HT-29 (cell line): ENCODE data around the gene ACBD7. TPM values are rescaled to one million over a fixed set of nuclear protein-coding genes. Genes with fewer than 3 reads are reported as not detected.
A peak's percentile ranks its signal among the peaks of the same experiment; 100 is the strongest.

Experiments used
- DNase-seq: peaks from one replicate; pipeline ENCODE4 v3.0.0-alpha.2; 2015; ENCODE audit warnings: low spot score
- total RNA-seq: library from RNA; depleted of rRNA; stranded (reverse); fragments of >200 nt; shearing (Covaris generic); gene quantifications from 2 replicates; pipeline ENCODE4 v1.2.3, GENCODE V29; 2014

Gene ACBD7
- total RNA-seq, 1 experiment from 2014 or later, result 7.4 TPM

DNA sequence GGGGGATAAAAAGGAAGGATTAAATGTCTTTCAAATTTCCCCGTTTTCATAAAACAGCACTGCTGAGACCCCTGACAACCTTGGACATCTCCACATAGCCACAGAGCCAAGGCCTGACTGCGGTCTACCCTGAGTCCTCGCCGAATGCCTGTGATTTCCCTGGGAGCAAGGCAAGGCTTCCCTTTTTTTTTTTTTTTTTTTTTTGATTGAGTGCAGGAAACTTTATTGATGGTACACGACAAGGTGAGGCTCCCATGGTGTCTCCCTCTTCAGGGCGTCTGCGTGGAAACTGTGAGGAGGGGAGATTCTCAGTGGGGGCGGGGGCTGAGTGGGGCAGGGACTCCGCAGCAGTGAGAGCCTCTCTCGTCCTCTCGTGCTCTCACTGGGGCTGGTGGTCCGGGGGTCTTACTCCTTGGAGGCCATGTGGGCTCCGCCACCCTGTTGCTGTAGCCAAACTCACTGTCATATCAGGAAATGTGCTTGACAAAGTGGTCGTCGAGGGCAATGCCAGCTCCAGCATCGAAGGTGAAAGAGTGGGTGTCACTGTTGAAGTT, 4.4 kb upstream of the ACBD7 start:
- no peak for DNase-seq

- DNase-seq, result no peak
These were observed 2.8 kb upstream of the ACBD7 start for GRCh38 chr10:15091418-15091817.

GRCh38 chr10:15084502-15084922, 4.1 kb downstream of the ACBD7 start:
- peak; percentile 85 for DNase-seq

DNA sequence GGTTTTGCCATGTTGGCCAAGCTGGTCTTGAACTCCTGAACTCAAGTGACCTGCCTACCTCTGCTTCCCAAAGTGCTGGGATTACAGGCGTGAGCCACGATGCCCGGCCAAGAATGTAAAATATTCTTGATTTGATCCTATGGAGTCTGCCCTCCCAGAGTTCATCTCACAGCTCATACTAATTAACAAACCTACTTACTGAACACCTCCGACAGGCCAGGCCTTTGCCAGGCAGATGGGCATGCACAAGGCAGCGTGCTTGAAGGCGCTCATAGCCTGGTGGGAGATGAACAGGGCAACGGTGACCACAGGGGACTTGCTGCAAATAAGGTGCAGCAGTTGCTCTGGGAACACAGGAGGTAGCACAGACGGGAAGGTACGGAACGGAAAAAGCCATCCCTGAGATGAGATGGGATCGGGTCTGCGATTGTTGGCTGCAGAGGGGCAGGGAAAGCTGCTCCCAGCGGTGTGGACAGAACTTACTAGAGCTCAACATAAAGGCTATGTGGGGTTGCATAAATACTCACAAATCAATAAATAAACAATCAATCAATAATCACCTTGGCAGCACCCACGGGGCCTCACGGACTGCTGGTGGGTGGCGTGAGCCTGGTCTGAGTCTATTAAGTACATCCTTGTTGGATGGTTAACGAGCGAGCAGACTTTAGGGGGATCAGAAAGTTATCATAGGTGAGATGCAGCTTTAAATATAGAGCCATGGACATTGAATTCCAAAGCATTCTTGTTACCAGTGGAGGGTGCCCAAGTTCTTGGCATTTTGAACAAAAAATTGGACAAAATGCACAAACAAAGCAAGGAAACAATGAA, 4.7 kb downstream of the ACBD7 start:
- DNase-seq, result no peak

GRCh38 chr10:15075421-15075820, 13.2 kb downstream of the ACBD7 start:
- no peak for DNase-seq

DNA sequence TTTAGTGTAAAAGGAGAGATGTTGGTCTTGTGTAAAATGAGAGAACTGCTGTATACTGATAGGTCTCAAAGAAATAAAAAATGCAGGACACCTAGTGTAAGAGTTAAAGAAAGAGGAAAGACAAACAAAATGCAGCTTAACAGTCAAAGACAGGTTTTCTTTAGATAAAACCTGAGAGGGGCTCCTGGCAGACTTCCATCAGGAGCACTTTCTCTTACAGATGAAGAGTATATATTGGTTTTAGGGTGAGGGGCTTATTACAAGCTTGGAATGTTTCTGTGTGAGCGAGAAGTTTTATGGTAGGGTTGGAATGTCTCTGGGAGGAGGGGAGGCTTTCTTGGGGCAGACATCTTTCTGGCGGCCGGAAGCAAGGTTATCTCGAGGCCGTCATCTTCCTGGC, 16.2 kb downstream of the ACBD7 start:
- no peak for DNase-seq

DNA sequence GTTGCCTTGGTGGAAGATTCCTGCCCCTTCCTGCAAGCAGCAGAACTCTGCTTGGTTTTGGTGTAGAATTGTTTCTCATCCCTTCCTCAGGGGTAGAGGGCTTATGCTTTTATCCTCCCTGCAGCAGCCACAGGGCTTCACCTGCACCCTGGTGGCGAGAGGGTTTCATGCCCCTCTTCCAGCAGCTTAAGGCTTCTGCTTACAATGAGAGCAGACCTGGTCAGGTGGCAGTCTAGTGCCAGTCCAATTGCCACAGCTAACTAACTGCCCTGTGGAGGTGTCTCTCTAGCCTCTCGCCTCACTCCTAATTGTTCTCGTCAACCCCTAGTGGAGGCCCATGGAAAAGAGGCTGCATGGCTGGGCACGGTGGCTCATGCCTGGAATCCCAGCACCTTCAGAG, 19.3 kb downstream of the ACBD7 start:
- DNase-seq, result peak; percentile 9

- no peak for DNase-seq
These were observed 19.8 kb downstream of the ACBD7 start for GRCh38 chr10:15068802-15069201.

DNA sequence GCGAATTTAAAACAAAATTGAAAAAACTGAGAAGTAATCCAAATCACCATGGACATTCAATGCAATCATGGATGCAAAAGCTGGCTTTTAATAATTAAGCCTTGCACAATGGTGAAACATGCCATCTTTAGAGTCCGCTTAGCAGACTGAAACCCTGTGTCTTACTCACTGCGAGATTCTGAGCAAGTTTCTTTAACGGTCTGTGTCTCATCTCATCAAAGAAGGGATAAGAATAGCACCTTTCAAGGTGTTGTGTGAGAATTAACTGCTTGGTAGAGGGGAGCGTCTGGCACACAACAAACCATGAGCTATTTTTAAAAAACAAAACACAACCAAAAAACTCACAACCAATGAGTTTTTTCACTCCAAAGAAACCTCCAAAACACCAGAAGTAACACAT, 21.4 kb downstream of the ACBD7 start:
- no peak for DNase-seq

- DNase-seq, result no peak
These were observed 27.9 kb downstream of the ACBD7 start for GRCh38 chr10:15060638-15061037.

DNA sequence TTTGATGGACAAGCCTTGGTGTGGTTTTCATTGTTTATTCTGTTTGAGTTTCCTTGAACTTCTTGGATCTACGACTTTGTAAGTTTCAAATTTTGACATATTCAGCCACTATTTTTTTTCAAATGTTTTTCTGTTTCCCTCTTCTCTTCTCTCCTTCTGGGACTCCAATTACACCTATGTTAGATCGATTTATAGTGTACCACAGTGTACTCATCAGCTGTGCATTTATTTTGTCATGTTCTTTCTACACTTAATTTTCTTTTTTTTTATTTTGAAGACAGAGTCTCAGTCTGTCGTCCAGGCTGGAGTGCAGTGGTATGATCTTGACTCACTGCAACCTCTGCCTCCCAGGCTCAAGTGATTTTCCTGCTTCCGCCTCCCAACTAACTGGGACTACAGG, 28.7 kb downstream of the ACBD7 start:
- DNase-seq, result no peak

- DNase-seq, result no peak
These were observed 29.9 kb downstream of the ACBD7 start for GRCh38 chr10:15058689-15059088.

DNA sequence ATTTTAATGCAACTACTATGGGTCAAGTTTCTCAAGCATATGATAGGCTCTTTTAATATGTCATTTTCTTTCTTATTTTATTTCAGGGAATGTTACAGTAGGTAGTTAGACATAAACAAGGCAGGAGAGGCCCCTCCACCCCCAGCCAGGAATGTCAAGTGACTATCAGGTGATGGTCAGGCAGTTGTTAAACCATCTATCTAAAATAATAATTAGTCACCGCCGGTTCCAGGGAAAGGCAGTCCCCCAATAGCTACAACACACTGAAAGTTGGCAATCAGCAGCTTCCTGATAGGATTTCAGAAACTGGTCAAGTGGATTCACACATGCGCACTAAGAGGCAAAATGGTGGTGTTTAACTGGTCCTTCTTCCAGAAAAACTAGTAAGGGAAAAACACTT, 35.5 kb downstream of the ACBD7 start:
- no peak for DNase-seq

GRCh38 chr10:15052121-15052520, 36.5 kb downstream of the ACBD7 start:
- no peak for DNase-seq

- no peak for DNase-seq
These were observed 39.0 kb downstream of the ACBD7 start for GRCh38 chr10:15049533-15049932.

DNA sequence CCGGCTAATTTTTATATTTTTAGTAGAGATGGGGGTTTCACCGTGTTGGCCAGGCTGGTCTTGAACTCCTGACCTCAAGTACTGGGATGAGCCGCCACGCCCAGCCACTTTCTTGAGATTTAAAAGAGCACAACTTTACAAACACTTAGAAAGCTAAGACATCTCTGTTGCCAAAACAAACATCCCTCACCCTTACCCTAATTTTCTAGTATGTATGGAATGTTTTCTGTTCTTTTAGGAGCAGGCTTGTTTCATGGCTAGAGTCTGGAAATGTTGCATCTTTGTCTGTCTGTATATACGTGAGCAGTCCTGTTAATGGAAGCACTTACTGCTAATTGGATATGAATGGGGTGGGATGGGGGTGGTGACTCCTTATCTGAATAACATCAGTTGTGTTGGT, 42.0 kb downstream of the ACBD7 start:
- DNase-seq, result no peak

DNA sequence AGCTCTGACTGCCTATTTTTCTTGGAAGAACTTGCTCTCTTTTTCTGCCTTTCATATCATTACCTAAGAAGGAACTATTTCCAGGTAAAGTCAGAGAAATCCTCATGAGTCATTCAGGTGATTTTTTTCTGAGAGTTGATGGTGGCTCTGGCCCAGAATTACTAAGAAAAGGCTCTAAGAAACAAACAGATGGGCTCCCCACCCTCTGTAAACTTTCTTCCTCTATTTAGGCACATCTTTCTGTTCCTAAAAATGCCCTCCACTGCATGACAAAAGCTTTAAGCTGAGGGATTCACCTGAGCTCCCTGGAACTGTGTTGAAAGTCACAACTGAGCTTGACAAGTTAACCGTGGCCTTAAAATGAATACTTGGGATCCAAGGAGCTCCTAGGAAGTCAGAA, 43.2 kb downstream of the ACBD7 start:
- DNase-seq, result no peak

GRCh38 chr10:15043674-15044073, 44.9 kb downstream of the ACBD7 start, which contains the start of gene OLAH:
Gene OLAH, plus strand, starts transcription at chr10:15043943. Its CDS starts 3,346 bp downstream, at chr10:15047289.
- DNase-seq, result no peak

GRCh38 chr10:15038416-15038815, 50.2 kb downstream of the ACBD7 start:
- no peak for DNase-seq

GRCh38 chr10:15037691-15038090, 50.9 kb downstream of the ACBD7 start:
- no peak for DNase-seq

DNA sequence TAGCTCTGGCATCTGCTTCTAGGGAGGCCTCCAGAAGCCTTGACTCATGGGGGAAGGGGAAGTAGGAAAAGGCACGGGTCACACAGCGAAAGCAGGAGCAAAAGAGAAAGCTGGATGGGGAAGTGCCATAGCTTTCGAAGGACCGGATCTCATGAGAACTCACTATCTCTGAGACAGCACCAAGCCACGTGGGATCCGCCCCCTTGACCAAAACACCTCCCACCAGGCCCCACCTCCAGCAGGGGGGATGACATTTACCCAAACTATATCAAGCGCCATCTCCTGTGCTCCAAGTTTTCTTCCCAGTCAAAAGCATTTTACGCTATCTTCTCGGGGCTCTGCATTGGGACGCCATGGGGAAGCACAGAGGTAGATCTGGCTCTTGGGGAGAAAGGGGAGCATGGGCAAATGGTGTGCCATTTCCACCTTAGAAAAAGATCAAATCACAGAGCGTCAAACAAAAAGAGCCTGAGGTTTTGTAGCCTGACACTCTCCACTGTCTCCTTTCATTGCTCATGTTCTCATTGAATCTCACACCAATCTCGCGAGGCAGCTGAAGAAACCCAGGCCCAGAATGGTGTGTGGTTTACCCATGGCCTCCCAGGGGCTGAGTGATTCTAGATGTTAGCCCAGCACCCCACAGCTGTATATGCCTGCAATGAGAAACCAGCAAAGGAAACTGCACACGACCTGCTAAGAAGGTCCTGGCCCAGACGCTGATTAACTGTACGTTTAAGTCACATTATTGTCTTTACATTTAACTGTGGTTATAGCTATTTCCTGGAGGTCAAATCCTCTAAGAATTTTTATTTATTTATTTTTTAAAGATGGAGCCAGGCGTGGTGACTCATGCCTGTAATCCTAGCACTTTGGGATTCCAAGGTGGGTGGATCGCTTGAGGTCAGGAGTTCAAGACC, 52.9 kb downstream of the ACBD7 start:
- DNase-seq, result no peak

DNA sequence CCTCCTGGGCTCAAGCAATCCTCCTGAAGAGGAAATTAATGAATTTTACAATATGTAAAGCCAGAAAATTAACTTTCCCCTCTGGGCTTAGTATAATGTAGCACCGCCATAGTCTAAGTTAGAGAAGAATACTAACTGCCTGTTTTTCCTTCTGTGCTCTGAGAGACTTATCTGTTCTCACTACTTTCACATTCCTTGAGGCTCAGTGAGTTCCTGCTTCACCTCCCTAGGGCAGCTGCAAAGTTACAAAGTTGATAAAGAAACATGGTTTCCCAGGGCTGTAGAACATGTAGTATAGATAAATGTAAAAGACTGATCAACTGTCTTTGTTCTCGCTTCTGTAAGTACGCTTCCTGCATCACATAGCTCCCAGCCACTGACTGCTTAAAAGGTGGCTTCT, 60.8 kb downstream of the ACBD7 start:
- DNase-seq, result no peak
